Ovary (tissue), 3 donors: ENCODE results near the gene PANK2.

ENCODE experiments used
- CTCF ChIP-seq, 3 donors: fragments of 450-650 bp in 2 of 3; fragments of 200-600 bp in 1 of 3; IDR thresholded peaks; one replicate each; pipeline versions ENCODE4 v1.5.1 to v1.8.0; 2016 to 2022; ENCODE audit warnings: antibody characterized with exemption in 3 of 3, mild to moderate bottlenecking in 1 of 3
- POLR2A ChIP-seq: fragments of 450-650 bp; IDR thresholded peaks from one replicate; pipeline ENCODE4 v1.6.1; 2017; ENCODE audit warnings: antibody characterized with exemption, mild to moderate bottlenecking, moderate library complexity
- donor health status: DM: no; HTN: no; CAD: no.

DNA sequence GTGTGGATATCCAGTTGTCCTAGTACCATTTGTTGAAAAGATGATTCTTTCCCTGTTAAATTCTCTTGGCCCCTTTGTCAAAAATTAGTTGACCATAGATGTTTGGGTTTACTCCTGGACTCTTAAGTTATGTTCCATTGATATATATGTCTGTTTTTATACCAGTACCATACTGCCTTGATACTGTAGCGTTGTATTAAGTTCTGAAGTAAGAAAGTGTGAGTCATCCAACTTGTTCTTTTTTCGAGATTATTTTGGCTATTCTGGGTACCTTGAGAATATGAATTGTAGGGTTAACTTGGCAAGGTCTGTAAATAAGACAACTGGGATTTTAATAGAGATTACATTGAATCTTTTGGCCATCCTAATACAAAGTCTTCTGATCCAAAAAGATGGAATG, 26.5 kb downstream of the PANK2 start:
- no peak for TF ChIP-seq CTCF (IDR thresholded peaks at IDR 0.05)
- no peak for TF ChIP-seq POLR2A
